Fibroblast of skin of back (primary cell): ENCODE measurements around the gene REG1A. TPM values are rescaled to one million over a fixed set of nuclear protein-coding genes. Genes with fewer than 3 reads are reported as not detected.

Experiments used
- DNase-seq: peaks from one replicate; pipeline ENCODE4 v3.0.0-alpha.2; 2013
- polyA plus RNA-seq, 2 experiments: library from polyadenylated mRNA; unstranded; fragments of 120-200 nt; gene quantifications; one replicate each; pipeline ENCODE4 v1.2.1, GENCODE V29; 2013; ENCODE audit not compliant: insufficient read length in 2 of 2

Gene REG1A
- polyA plus RNA-seq (2013, experiment 1 of 2; ENCODE audit: insufficient read length), result not detected
- not detected for polyA plus RNA-seq (2013, experiment 2 of 2; ENCODE audit: insufficient read length)

GRCh38 chr2:79120194-79120713 lies at the start of gene REG1A:
REG1A (plus strand) TSS chr2:79120488; CDS start chr2:79120862, 374 bp downstream.
- no peak for DNase-seq

- no peak for DNase-seq
Observed at GRCh38 chr2:79071078-79071477, 49.2 kb upstream of the REG1A start.

- DNase-seq, result no peak
Observed at GRCh38 chr2:79082987-79083386, 37.3 kb upstream of the REG1A start.

GRCh38 chr2:79083597-79084251 lies 36.6 kb upstream of the REG1A start:
- no peak for DNase-seq

- no peak for DNase-seq
Observed at GRCh38 chr2:79084495-79085135, 35.7 kb upstream of the REG1A start.

- no peak for DNase-seq
Observed at GRCh38 chr2:79085382-79085781, 34.9 kb upstream of the REG1A start.

- DNase-seq, result no peak
Observed at GRCh38 chr2:79086255-79086654, 34.0 kb upstream of the REG1A start.

GRCh38 chr2:79087785-79088364 lies 32.4 kb upstream of the REG1A start, which contains the start of gene REG1B:
REG1B (minus strand) TSS chr2:79087993; CDS start chr2:79087612, 381 bp downstream.
- no peak for DNase-seq

- no peak for DNase-seq
Observed at GRCh38 chr2:79090693-79091092, 29.6 kb upstream of the REG1A start.

- no peak for DNase-seq
Observed at GRCh38 chr2:79097843-79098242, 22.4 kb upstream of the REG1A start.

- no peak for DNase-seq
Observed at GRCh38 chr2:79099140-79099686, 21.1 kb upstream of the REG1A start.

GRCh38 chr2:79100285-79100684 lies 20.0 kb upstream of the REG1A start:
- no peak for DNase-seq

GRCh38 chr2:79101024-79101423 lies 19.3 kb upstream of the REG1A start:
- no peak for DNase-seq

- no peak for DNase-seq
Observed at GRCh38 chr2:79103214-79103613, 17.1 kb upstream of the REG1A start.

GRCh38 chr2:79105259-79105658 lies 15.0 kb upstream of the REG1A start:
- no peak for DNase-seq

- DNase-seq, result no peak
Observed at GRCh38 chr2:79112269-79112668, 8.0 kb upstream of the REG1A start.

GRCh38 chr2:79114797-79115494 lies 5.3 kb upstream of the REG1A start:
- no peak for DNase-seq

- no peak for DNase-seq
Observed at GRCh38 chr2:79116997-79117928, 3.0 kb upstream of the REG1A start.

GRCh38 chr2:79122676-79123075 lies 2.4 kb downstream of the REG1A start:
- no peak for DNase-seq

- no peak for DNase-seq
Observed at GRCh38 chr2:79124907-79125720, 4.8 kb downstream of the REG1A start.

GRCh38 chr2:79125721-79125985 lies 5.4 kb downstream of the REG1A start:
- DNase-seq, result no peak
